ENCODE measurements around the gene SUN5.

Gene SUN5

DNA sequence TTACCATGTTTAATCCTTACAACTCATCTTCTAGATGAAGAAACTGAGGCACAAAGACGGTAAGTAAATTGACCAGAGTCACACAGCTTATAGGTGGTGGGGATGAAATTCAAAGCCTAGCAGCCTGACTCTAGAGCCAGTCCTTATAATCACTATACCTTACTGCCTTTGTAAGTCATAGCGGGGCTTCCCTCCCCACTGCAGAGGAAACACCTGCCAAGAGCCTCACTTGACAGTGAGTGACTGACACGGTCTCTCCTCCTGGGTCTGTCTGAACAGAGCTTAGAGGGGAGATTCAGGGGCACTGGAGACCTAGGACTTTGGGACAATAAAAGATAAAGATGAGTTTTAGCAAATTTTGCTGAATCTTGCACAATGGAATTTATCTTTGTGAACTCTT, 12.8 kb downstream of the SUN5 start:
- Histone ChIP-seq H3K9me3 (ENCODE audit: control insufficient read depth in 2 of 2, low read length in 2 of 2) (peaks cover 0 to 3% of the 10 kb centered on the region in 2 donors), H3K4me3 (ENCODE audit: low read length in 2 of 2) (no peak overlapping the region), H3K27ac (ENCODE audit: low read depth in 2 of 2, low read length in 2 of 2) (no peak overlapping the region), H3K36me3 (ENCODE audit: control insufficient read depth in 2 of 2, insufficient read depth in 2 of 2, low read length in 2 of 2) (no peaks in the 10 kb centered on the region), H3K27me3 (ENCODE audit: control insufficient read depth in 2 of 2, insufficient read depth in 2 of 2, low read length in 2 of 2) (no peaks in the 10 kb centered on the region), H3K9ac (ENCODE audit: low read depth in 1 of 2, low read length in 2 of 2) (no peak overlapping the region), H3K4me1 (ENCODE audit: control insufficient read depth in 2 of 2, insufficient read depth in 2 of 2, low read length in 2 of 2) (no peaks in the 10 kb centered on the region)

DNA sequence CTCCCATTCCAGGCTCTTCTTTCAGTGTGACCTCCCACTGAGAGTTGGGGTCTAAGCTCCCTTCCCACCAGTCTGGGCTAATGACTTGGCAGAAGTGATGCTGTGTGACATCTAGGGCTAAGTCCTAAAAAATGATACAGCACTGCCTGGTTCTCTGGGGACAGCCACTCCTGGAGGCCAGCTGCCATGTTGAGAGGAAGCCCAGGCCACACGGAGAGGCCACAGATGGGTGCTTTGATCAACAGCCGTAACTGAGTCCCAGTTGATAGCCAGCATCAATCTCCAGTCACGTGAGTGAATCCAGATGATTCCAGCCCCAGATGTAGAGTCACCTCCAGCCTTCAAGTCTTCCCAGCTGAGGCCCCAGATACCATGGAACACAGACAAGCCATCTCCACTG, 13.8 kb downstream of the SUN5 start:
- H3K27ac ChIP-seq (ENCODE audit: low read depth in 2 of 2, low read length in 2 of 2) = no peak overlapping the region

DNA sequence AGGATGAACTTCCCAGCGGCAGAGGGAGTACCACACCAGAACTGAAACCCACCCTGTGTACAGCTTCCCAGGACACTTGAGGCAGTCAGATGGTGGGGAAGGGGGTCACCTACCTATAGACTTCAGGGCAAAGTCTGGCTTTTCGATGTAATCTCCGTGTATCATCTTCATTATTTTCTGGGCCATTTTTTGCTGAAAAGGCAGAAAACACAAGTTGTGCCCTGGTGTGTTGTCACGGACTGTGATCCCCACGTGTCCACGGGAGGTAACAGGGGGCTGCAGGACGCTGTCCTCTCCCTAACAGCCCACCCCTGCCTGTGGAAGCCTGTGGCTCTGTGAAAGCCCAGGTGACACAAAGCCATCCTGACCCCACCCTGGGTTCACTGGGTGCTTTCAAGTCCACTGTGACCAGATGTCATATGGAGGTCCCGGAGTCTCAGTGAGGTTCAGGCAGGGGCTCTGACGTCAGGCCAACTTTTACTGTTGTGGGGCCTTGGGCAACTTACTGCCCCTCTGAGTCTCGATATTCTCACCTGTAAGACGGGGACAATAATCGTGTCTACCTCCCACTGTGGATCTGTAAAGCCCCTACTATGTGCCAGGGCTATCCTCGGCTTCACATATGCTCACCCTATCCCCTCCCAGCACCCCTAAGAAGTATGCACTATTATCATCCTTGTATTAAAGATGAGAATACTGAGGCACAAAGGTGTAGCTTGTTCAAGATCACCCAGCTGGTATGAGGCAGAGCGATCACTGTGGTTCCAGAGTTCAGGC, 14.5 kb downstream of the SUN5 start:
- no peaks in the 10 kb centered on the region for H3K36me3 ChIP-seq (ENCODE audit: control insufficient read depth in 2 of 2, insufficient read depth in 2 of 2, low read length in 2 of 2)
- H3K9me3 ChIP-seq (ENCODE audit: control insufficient read depth in 2 of 2, low read length in 2 of 2) = no peaks in the 10 kb centered on the region
- H3K4me3 ChIP-seq (ENCODE audit: low read length in 2 of 2) = no peak overlapping the region
- H3K27ac ChIP-seq (ENCODE audit: low read depth in 2 of 2, low read length in 2 of 2) = no peak overlapping the region
- no peak overlapping the region for H3K9ac ChIP-seq (ENCODE audit: low read depth in 1 of 2, low read length in 2 of 2)
- H3K27me3 ChIP-seq (ENCODE audit: control insufficient read depth in 2 of 2, insufficient read depth in 2 of 2, low read length in 2 of 2) = no peaks in the 10 kb centered on the region
- no peaks in the 10 kb centered on the region for H3K4me1 ChIP-seq (ENCODE audit: control insufficient read depth in 2 of 2, insufficient read depth in 2 of 2, low read length in 2 of 2)

More for the DNA sequence above, 13.8 kb downstream of the SUN5 start:
- no peak overlapping the region for H3K4me3 ChIP-seq (ENCODE audit: low read length in 2 of 2)
- no peaks in the 10 kb centered on the region for H3K27me3 ChIP-seq (ENCODE audit: control insufficient read depth in 2 of 2, insufficient read depth in 2 of 2, low read length in 2 of 2)
- H3K9ac ChIP-seq (ENCODE audit: low read depth in 1 of 2, low read length in 2 of 2) = no peak overlapping the region
- no peaks in the 10 kb centered on the region for H3K4me1 ChIP-seq (ENCODE audit: control insufficient read depth in 2 of 2, insufficient read depth in 2 of 2, low read length in 2 of 2)
- H3K36me3 ChIP-seq (ENCODE audit: control insufficient read depth in 2 of 2, insufficient read depth in 2 of 2, low read length in 2 of 2) = no peaks in the 10 kb centered on the region
- H3K9me3 ChIP-seq (ENCODE audit: control insufficient read depth in 2 of 2, low read length in 2 of 2) = peaks cover 0 to 1% of the 10 kb centered on the region in 2 donors

- Histone ChIP-seq H3K9ac (ENCODE audit: low read depth in 1 of 2, low read length in 2 of 2) (no peak overlapping the region), H3K36me3 (ENCODE audit: control insufficient read depth in 2 of 2, insufficient read depth in 2 of 2, low read length in 2 of 2) (no peaks in the 10 kb centered on the region), H3K4me1 (ENCODE audit: control insufficient read depth in 2 of 2, insufficient read depth in 2 of 2, low read length in 2 of 2) (no peaks in the 10 kb centered on the region), H3K27ac (ENCODE audit: low read depth in 2 of 2, low read length in 2 of 2) (no peak overlapping the region), H3K9me3 (ENCODE audit: control insufficient read depth in 2 of 2, low read length in 2 of 2) (no peaks in the 10 kb centered on the region), H3K4me3 (ENCODE audit: low read length in 2 of 2) (no peak overlapping the region), H3K27me3 (ENCODE audit: control insufficient read depth in 2 of 2, insufficient read depth in 2 of 2, low read length in 2 of 2) (no peaks in the 10 kb centered on the region)
These were observed 16.2 kb downstream of the SUN5 start for GRCh38 chr20:32988008-32988407.

DNA sequence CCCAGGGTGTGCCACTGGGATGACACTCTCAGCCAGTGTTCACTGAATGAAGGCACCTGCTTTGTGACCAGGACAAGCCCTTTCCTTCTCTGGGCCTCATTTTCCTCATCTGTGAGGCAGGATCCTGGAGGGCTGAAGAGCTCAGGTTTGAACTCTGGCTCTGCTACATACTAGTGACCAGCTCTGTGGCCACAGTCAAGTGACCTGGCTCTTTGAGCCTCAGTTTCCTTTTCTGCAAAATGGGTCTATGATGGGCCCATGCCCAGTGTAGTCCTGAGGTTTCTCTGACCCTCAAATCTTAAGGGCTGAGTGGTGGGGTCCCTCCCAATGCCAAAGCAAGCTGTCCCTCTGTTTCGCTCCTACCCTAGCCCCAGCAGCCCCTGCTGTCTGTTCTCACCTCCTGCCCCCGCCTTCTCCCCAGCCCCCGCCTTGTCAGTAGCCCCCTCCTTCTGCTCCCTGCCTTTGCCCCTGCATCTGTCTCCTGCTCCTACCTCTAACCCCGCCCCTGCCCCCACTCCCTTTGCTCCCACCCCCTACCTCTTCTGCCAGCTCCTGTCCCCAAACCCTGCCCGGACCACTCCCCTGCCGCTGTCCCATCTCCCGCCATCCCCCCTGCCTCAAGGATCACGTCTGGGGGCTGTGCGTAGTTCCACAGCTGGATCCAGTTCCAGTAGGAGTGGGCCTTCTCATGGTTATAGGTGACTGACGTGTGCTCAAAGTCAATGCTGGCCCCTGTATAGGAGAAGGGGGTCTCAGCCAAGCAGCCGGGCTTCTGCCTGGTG, 17.0 kb downstream of the SUN5 start:
- Histone ChIP-seq H3K27ac (ENCODE audit: low read depth in 2 of 2, low read length in 2 of 2) (no peak overlapping the region), H3K9me3 (ENCODE audit: control insufficient read depth in 2 of 2, low read length in 2 of 2) (no peaks in the 10 kb centered on the region), H3K4me3 (ENCODE audit: low read length in 2 of 2) (no peak overlapping the region), H3K4me1 (ENCODE audit: control insufficient read depth in 2 of 2, insufficient read depth in 2 of 2, low read length in 2 of 2) (no peaks in the 10 kb centered on the region), H3K9ac (ENCODE audit: low read depth in 1 of 2, low read length in 2 of 2) (no peak overlapping the region), H3K36me3 (ENCODE audit: control insufficient read depth in 2 of 2, insufficient read depth in 2 of 2, low read length in 2 of 2) (no peaks in the 10 kb centered on the region), H3K27me3 (ENCODE audit: control insufficient read depth in 2 of 2, insufficient read depth in 2 of 2, low read length in 2 of 2) (no peaks in the 10 kb centered on the region)

DNA sequence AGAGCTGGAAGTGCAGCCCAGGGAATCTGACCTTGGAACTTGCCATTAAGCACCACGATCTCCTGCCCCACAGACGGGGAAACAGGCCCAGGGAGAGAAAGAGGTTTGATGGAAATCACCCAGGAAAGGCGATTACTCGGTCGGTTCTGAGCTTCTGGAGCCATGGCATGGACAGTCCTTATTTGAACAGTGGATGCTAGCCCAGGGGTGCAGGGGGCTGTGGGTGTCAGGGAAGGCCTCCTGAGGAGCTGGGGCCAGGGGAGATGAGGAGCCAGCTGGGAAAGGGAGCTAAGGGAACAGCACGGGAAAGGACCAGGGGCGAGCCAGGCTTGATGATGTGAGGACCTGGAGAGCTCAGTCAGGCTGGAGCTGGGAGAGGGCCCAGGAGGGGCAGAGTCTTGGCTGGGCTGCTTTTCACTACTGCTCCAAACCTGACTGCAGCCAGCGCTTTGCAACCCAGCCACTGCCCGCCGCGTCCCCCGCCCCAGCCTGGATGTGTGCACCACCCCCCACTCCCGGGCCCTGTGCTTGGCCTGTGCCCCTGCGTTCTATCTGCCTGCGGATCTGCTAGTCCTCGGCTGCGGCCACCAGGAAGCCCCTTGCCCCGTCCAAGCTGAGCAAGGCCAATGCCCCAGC, 17.8 kb downstream of the SUN5 start:
- H3K4me3 ChIP-seq (ENCODE audit: low read length in 2 of 2) = no peak overlapping the region
- no peak overlapping the region for H3K9ac ChIP-seq (ENCODE audit: low read depth in 1 of 2, low read length in 2 of 2)
- H3K4me1 ChIP-seq (ENCODE audit: control insufficient read depth in 2 of 2, insufficient read depth in 2 of 2, low read length in 2 of 2) = no peaks in the 10 kb centered on the region
- no peaks in the 10 kb centered on the region for H3K36me3 ChIP-seq (ENCODE audit: control insufficient read depth in 2 of 2, insufficient read depth in 2 of 2, low read length in 2 of 2)
- no peaks in the 10 kb centered on the region for H3K9me3 ChIP-seq (ENCODE audit: control insufficient read depth in 2 of 2, low read length in 2 of 2)
- H3K27ac ChIP-seq (ENCODE audit: low read depth in 2 of 2, low read length in 2 of 2) = no peak overlapping the region
- no peaks in the 10 kb centered on the region for H3K27me3 ChIP-seq (ENCODE audit: control insufficient read depth in 2 of 2, insufficient read depth in 2 of 2, low read length in 2 of 2)

DNA sequence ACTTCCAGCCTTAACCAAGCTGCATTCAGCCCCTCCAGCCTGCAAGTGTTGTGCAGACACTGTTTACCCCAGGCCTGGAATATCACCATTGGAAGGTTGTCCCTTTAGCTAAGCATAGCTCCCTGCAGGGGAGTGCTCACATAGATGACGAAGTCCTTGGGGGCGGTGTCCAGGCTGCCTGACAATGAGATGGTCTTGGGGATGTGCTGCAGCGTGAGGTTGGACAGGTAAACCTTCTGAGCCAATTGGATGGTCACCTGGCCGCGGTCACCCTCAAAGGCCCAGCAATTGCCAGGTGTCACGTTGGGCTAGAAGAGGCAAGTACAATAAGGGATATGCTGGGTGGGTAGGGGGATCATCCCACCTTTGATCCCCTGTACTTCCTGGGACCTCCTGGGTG, 18.6 kb downstream of the SUN5 start:
- Histone ChIP-seq H3K27ac (ENCODE audit: low read depth in 2 of 2, low read length in 2 of 2) (no peak overlapping the region), H3K36me3 (ENCODE audit: control insufficient read depth in 2 of 2, insufficient read depth in 2 of 2, low read length in 2 of 2) (no peaks in the 10 kb centered on the region)

DNA sequence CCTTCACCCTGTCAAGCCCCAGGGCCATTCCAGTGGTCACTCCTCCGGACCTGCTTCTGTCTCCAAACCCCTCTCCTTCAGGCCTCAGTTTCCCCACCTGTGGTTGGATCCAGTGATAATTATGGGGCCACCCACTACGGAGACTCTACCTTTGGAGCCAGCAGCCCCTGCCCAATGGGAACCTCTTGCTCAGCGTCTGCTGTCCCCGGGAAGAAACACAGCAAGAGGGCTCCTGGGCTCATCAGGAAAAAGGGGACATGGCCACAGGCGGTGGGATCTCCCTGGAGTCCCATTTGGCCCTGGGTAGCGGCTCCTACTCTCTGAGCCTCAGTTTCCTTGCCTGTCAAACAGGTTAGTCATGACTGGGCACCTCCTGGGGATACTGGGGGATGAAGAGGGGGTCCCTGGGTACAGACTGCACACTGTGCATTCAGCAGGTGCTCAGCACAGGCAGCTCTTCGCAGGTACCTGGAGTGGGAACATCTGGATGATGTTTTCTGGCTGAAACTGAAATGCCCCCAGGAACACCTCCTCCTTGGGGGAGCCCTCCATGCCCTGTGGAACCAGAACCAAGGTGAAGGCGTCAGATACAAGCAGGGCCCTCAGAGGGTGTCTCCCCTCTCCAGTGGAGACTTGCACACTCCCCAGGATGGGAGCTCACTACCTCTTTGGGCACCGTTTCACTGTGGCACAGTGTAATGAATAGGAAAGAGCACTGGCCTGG, 19.4 kb downstream of the SUN5 start:
- Histone ChIP-seq H3K36me3 (ENCODE audit: control insufficient read depth in 2 of 2, insufficient read depth in 2 of 2, low read length in 2 of 2) (no peaks in the 10 kb centered on the region), H3K27ac (ENCODE audit: low read depth in 2 of 2, low read length in 2 of 2) (no peak overlapping the region), H3K4me1 (ENCODE audit: control insufficient read depth in 2 of 2, insufficient read depth in 2 of 2, low read length in 2 of 2) (no peaks in the 10 kb centered on the region), H3K9ac (ENCODE audit: low read depth in 1 of 2, low read length in 2 of 2) (no peak overlapping the region), H3K27me3 (ENCODE audit: control insufficient read depth in 2 of 2, insufficient read depth in 2 of 2, low read length in 2 of 2) (no peaks in the 10 kb centered on the region), H3K9me3 (ENCODE audit: control insufficient read depth in 2 of 2, low read length in 2 of 2) (no peaks in the 10 kb centered on the region), H3K4me3 (ENCODE audit: low read length in 2 of 2) (no peak overlapping the region)

More for the DNA sequence above, 18.6 kb downstream of the SUN5 start:
- no peaks in the 10 kb centered on the region for H3K27me3 ChIP-seq (ENCODE audit: control insufficient read depth in 2 of 2, insufficient read depth in 2 of 2, low read length in 2 of 2)
- no peaks in the 10 kb centered on the region for H3K9me3 ChIP-seq (ENCODE audit: control insufficient read depth in 2 of 2, low read length in 2 of 2)
- H3K9ac ChIP-seq (ENCODE audit: low read depth in 1 of 2, low read length in 2 of 2) = no peak overlapping the region
- no peak overlapping the region for H3K4me3 ChIP-seq (ENCODE audit: low read length in 2 of 2)
- no peaks in the 10 kb centered on the region for H3K4me1 ChIP-seq (ENCODE audit: control insufficient read depth in 2 of 2, insufficient read depth in 2 of 2, low read length in 2 of 2)

GRCh38 chr20:32984196-32984595, 20.0 kb downstream of the SUN5 start:
- no peaks in the 10 kb centered on the region for H3K4me1 ChIP-seq (ENCODE audit: control insufficient read depth in 2 of 2, insufficient read depth in 2 of 2, low read length in 2 of 2)
- no peaks in the 10 kb centered on the region for H3K27me3 ChIP-seq (ENCODE audit: control insufficient read depth in 2 of 2, insufficient read depth in 2 of 2, low read length in 2 of 2)
- H3K9ac ChIP-seq (ENCODE audit: low read depth in 1 of 2, low read length in 2 of 2) = no peak overlapping the region
- no peak overlapping the region for H3K4me3 ChIP-seq (ENCODE audit: low read length in 2 of 2)
- no peak overlapping the region for H3K27ac ChIP-seq (ENCODE audit: low read depth in 2 of 2, low read length in 2 of 2)
- no peaks in the 10 kb centered on the region for H3K9me3 ChIP-seq (ENCODE audit: control insufficient read depth in 2 of 2, low read length in 2 of 2)
- no peaks in the 10 kb centered on the region for H3K36me3 ChIP-seq (ENCODE audit: control insufficient read depth in 2 of 2, insufficient read depth in 2 of 2, low read length in 2 of 2)
